GM23248 (cell line): ENCODE results near the gene ARHGAP45.

Source experiments
- EZH2 ChIP-seq: fragments of 200-600 bp; sonication (generic); IDR thresholded peaks from 2 replicates; pipeline ENCODE4 v1.6.1; 2018; ENCODE audit warnings: antibody characterized with exemption, mild to moderate bottlenecking; ENCODE audit not compliant: insufficient read depth, poor library complexity, severe bottlenecking
- EZH2phosphoT487 ChIP-seq: fragments of 200-600 bp; sonication (generic); IDR thresholded peaks from 2 replicates; pipeline ENCODE4 v1.6.1; 2018; ENCODE audit warnings: antibody characterized with exemption, moderate library complexity, mild to moderate bottlenecking, low read depth; ENCODE audit not compliant: insufficient read depth

- no peak for TF ChIP-seq EZH2
- no peak for TF ChIP-seq EZH2phosphoT487
Observed at GRCh38 chr19:1089126-1089771, 22.3 kb downstream of the ARHGAP45 start.
